NCI-H345 (cell line): Measurements from ENCODE around the gene TENT5C.

Experiments used
- DNase-seq: peaks from one replicate; lab custom pipeline; 2025; lab: John Stamatoyannopoulos, UW

The TENT5C gene

GRCh38 chr1:117592155-117592554, 13.7 kb upstream of the TENT5C start:
- DNase-seq, result no peak

GRCh38 chr1:117594261-117594990, 11.4 kb upstream of the TENT5C start:
- no peak for DNase-seq

- no peak for DNase-seq
Observed at GRCh38 chr1:117596023-117596720, 9.7 kb upstream of the TENT5C start.

GRCh38 chr1:117598489-117598888, 7.4 kb upstream of the TENT5C start:
- no peak for DNase-seq

GRCh38 chr1:117599286-117600221, 6.3 kb upstream of the TENT5C start:
- peak; percentile 71 for DNase-seq

- no peak for DNase-seq
Observed at GRCh38 chr1:117600325-117600943, 5.4 kb upstream of the TENT5C start.

GRCh38 chr1:117600966-117601365, 4.9 kb upstream of the TENT5C start:
- DNase-seq, result no peak

GRCh38 chr1:117602862-117603261, 3.0 kb upstream of the TENT5C start:
- no peak for DNase-seq

- DNase-seq, result no peak
Observed at GRCh38 chr1:117605164-117605773, 579 bp upstream of the TENT5C start.

GRCh38 chr1:117606649-117607430, 992 bp downstream of the TENT5C start:
- no peak for DNase-seq

GRCh38 chr1:117607471-117607870, 1.6 kb downstream of the TENT5C start:
- no peak for DNase-seq

GRCh38 chr1:117608115-117608615, 2.3 kb downstream of the TENT5C start:
- no peak for DNase-seq

- DNase-seq, result no peak
Observed at GRCh38 chr1:117608758-117609157, 2.9 kb downstream of the TENT5C start.

GRCh38 chr1:117609471-117609911, 3.6 kb downstream of the TENT5C start:
- no peak for DNase-seq

- DNase-seq, result no peak
Observed at GRCh38 chr1:117610036-117610435, 4.2 kb downstream of the TENT5C start.

GRCh38 chr1:117611121-117611601, 5.3 kb downstream of the TENT5C start:
- DNase-seq, result no peak

GRCh38 chr1:117611894-117612483, 6.1 kb downstream of the TENT5C start:
- DNase-seq, result no peak

GRCh38 chr1:117612517-117613248, 6.8 kb downstream of the TENT5C start:
- no peak for DNase-seq

GRCh38 chr1:117613249-117613968, 7.6 kb downstream of the TENT5C start:
- no peak for DNase-seq
